Lung (tissue), 12 donors: ENCODE data around the gene ENO2. TPM values are rescaled to one million over a fixed set of nuclear protein-coding genes. Genes with fewer than 3 reads are reported as not detected.
"Not testable (repeated sequence)": the region's sequence is repeated elsewhere in the genome, so short reads cannot be mapped to it uniquely, and the experiment has no call there.

Experiments
- ATAC-seq: fragments of 200-7000 bp; cut with Tn5 transposase; one replicate; pipeline ENCODE4 v1.9.1; 2020; ENCODE audit warnings: moderate number of reproducible peaks; ENCODE audit not compliant: insufficient read depth, low FRiP score
- DNase-seq, 3 donors: peaks; one replicate each; pipeline ENCODE4 v3.0.0-alpha.2; 2013 to 2017
- H3K27ac ChIP-seq, 2 donors: one replicate each; pipeline ENCODE4 v1.5.1; 2013; ENCODE audit warnings: mild to moderate bottlenecking in 2 of 2, moderate library complexity in 2 of 2, control low read depth in 1 of 2, inconsistent platforms in 1 of 2, low read depth in 1 of 2, low read length in 1 of 2
- H3K27me3 ChIP-seq, 3 donors: one replicate each; pipeline ENCODE4 v1.5.1; 2013; ENCODE audit warnings: low read length in 2 of 3; ENCODE audit not compliant: control insufficient read depth in 3 of 3, insufficient read depth in 3 of 3
- H3K36me3 ChIP-seq, 4 donors: one replicate each; pipeline ENCODE4 v1.5.1; 2013; ENCODE audit warnings: low read length in 4 of 4, mild to moderate bottlenecking in 1 of 4, moderate library complexity in 1 of 4; ENCODE audit not compliant: control insufficient read depth in 4 of 4, insufficient read depth in 4 of 4
- H3K4me1 ChIP-seq, 5 donors: one replicate each; pipeline ENCODE4 v1.5.1; 2013; ENCODE audit warnings: low read length in 5 of 5, mild to moderate bottlenecking in 2 of 5, moderate library complexity in 1 of 5; ENCODE audit not compliant: control insufficient read depth in 5 of 5, insufficient read depth in 5 of 5
- H3K4me3 ChIP-seq: one replicate; pipeline ENCODE4 v1.5.1; 2013; ENCODE audit warnings: mild to moderate bottlenecking, control low read depth, moderate library complexity
- H3K9ac ChIP-seq, 2 donors: one replicate each; pipeline ENCODE4 v1.5.1; 2013; ENCODE audit warnings: low read length in 2 of 2, control low read depth in 1 of 2; ENCODE audit not compliant: insufficient read depth in 1 of 2
- H3K9me3 ChIP-seq, 4 donors: one replicate each; pipeline ENCODE4 v1.5.1; 2013; ENCODE audit warnings: low read length in 3 of 4, mild to moderate bottlenecking in 1 of 4, moderate library complexity in 1 of 4; ENCODE audit not compliant: control insufficient read depth in 4 of 4, insufficient read depth in 3 of 4
- WGBS, 2 donors: extraction: QIAGEN DNeasy Blood & Tissue Kit; methylation state at CpG; one replicate each; pipeline ENCODE4 v1.1.7; 2013; 5-methylcytosine and 5-hydroxymethylcytosine counted together
- polyA plus RNA-seq, 2 donors: library from polyadenylated mRNA; stranded (reverse); fragments of 200-250 nt; gene quantifications; one replicate each; pipeline ENCODE4 v1.2.1, GENCODE V29; 2013
- total RNA-seq, 2 donors: library from RNA; depleted of rRNA in 1 of 2; stranded (reverse); fragments of >200 nt in 1 of 2; gene quantifications; one replicate each; pipeline ENCODE4 v1.2.1, GENCODE V29; 2014 to 2021
- TF ChIP-seq, protein P1 (sequence below): IDR thresholded peaks from 2 replicates; pipeline ENCODE4 v1.5.1; 2012; ENCODE audit warnings: mild to moderate bottlenecking; ENCODE audit errors: control extremely low read depth, extremely low read depth
- donor health status: control.
- donor health status: control.
- donor health status: Bipolar disorder and iron deficiency.
- donor health status: healthy.
- donor health status: DM: yes; HTN: yes; CAD: no.

Gene ENO2
- total and polyA plus RNA-seq, 4 donors, result 14.4 to 41.9 (median 30.8) TPM

- Histone ChIP-seq H3K4me3 (no peak overlapping the region), H3K9ac (no peak overlapping the region), H3K9me3 (no peaks in the 10 kb centered on the region), H3K27me3 (no peaks in the 10 kb centered on the region), H3K36me3 (peaks cover 0 to 13% (median 6%) of the 10 kb centered on the region in 4 donors), H3K4me1 (no peaks in the 10 kb centered on the region), H3K27ac (no peak overlapping the region)
- TF ChIP-seq, protein P1, sequence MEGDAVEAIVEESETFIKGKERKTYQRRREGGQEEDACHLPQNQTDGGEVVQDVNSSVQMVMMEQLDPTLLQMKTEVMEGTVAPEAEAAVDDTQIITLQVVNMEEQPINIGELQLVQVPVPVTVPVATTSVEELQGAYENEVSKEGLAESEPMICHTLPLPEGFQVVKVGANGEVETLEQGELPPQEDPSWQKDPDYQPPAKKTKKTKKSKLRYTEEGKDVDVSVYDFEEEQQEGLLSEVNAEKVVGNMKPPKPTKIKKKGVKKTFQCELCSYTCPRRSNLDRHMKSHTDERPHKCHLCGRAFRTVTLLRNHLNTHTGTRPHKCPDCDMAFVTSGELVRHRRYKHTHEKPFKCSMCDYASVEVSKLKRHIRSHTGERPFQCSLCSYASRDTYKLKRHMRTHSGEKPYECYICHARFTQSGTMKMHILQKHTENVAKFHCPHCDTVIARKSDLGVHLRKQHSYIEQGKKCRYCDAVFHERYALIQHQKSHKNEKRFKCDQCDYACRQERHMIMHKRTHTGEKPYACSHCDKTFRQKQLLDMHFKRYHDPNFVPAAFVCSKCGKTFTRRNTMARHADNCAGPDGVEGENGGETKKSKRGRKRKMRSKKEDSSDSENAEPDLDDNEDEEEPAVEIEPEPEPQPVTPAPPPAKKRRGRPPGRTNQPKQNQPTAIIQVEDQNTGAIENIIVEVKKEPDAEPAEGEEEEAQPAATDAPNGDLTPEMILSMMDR, result no peak
- 97 to 100% methylated on average over 5 of the region's 5 CpGs for WGBS, 2 donors
- ATAC-seq, result no peak
- DNase-seq, result no peak
Observed at GRCh38 chr12:6883252-6883651, 31.1 kb upstream of the ENO2 start.

- TF ChIP-seq, protein P1, result no peak
- peak overlapping the region in 1 of 2 donors; percentile 1 for H3K27ac ChIP-seq
- WGBS, 2 donors, result 87 to 88% methylated on average over 11 of the region's 11 CpGs
- no peaks in the 10 kb centered on the region for H3K27me3 ChIP-seq
- H3K4me1 ChIP-seq, result no peaks in the 10 kb centered on the region
- no peak for ATAC-seq
- H3K4me3 ChIP-seq, result no peak overlapping the region
- H3K9ac ChIP-seq, result no peak overlapping the region
- no peak for DNase-seq
- H3K9me3 ChIP-seq, result no peaks in the 10 kb centered on the region
- H3K36me3 ChIP-seq, result peaks cover 0 to 13% (median 6%) of the 10 kb centered on the region in 4 donors
Observed at GRCh38 chr12:6883683-6884082, 30.7 kb upstream of the ENO2 start.

- Histone ChIP-seq H3K4me3 (no peak overlapping the region), H3K9ac (no peak overlapping the region), H3K36me3 (peaks cover 0 to 13% (median 6%) of the 10 kb centered on the region in 4 donors), H3K27me3 (no peaks in the 10 kb centered on the region), H3K4me1 (no peaks in the 10 kb centered on the region), H3K27ac (peak overlapping the region in 1 of 2 donors; percentile 33), H3K9me3 (no peaks in the 10 kb centered on the region)
- TF ChIP-seq, protein P1, result no peak
- DNase-seq, result no peak
- WGBS, 2 donors, result 88 to 93% methylated on average over 22 of the region's 22 CpGs
- ATAC-seq, result no peak
Observed at GRCh38 chr12:6884539-6884938, 29.8 kb upstream of the ENO2 start.

GRCh38 chr12:6886206-6886999, 28.0 kb upstream of the ENO2 start:
- Histone ChIP-seq H3K36me3 (peaks cover 0 to 13% (median 6%) of the 10 kb centered on the region in 4 donors), H3K27ac (peak overlapping the region in 1 of 2 donors; percentile 72)
- DNase-seq, H3K27me3 ChIP-seq, H3K4me1 ChIP-seq, H3K4me3 ChIP-seq, H3K9ac ChIP-seq, ATAC-seq, H3K9me3 ChIP-seq: not testable (repeated sequence)
- WGBS, 2 donors, result 55 to 62% methylated on average over 11 to 12 of the region's 15 CpGs
